Stomach (tissue), 4 donors: ENCODE data around the gene NTHL1.

Source experiments
- EP300 ChIP-seq: sonication (generic); formaldehyde crosslinking; IDR thresholded peaks from one replicate; pipeline ENCODE4 v1.6.1; 2017; ENCODE audit warnings: antibody characterized with exemption
- POLR2A ChIP-seq, 4 donors: fragments of 450-650 bp; IDR thresholded peaks; one replicate each; pipeline ENCODE4 v1.6.1; 2016; ENCODE audit warnings: antibody characterized with exemption in 4 of 4, control low read depth in 2 of 4, mild to moderate bottlenecking in 1 of 4, moderate library complexity in 1 of 4
- POLR2AphosphoS5 ChIP-seq, 3 donors: sonication (generic); formaldehyde crosslinking; IDR thresholded peaks; one replicate each; pipeline ENCODE4 v1.6.1; 2016; ENCODE audit warnings: antibody characterized with exemption in 3 of 3
- TF ChIP-seq, protein P1 (sequence below), 7 experiments: fragments of 450-650 bp in 4 of 7; fragments of 200-600 bp in 3 of 7; sonication (generic) in 3 of 7; IDR thresholded peaks; one replicate each; pipeline ENCODE4 v1.5.1; 2016 to 2019; ENCODE audit warnings: antibody characterized with exemption in 7 of 7, control low read depth in 2 of 7, mild to moderate bottlenecking in 1 of 7

DNA sequence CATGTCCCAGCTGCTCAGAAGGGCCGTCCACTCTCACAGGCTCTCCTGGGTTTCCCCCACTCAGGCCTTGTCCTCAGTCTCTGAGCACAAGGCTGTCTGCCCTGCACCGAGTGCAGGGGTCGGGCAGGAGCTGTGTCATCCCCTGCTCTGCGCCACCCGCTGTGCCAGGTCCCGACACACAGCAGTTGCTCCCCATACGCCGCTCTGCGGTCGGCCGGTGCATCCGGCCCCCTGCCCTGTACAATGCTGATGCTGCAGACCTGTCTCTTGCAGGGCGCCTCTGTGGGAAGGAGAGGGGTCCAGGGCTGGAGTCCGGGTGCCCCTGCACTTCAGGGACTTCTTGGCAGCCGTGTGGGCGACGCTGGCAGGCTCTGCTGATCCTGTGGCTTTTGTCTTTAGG lies 6.3 kb upstream of the NTHL1 start:
- TF ChIP-seq POLR2A (IDR thresholded peaks at IDR 0.05) (no peak), POLR2AphosphoS5 (IDR thresholded peaks at IDR 0.05) (no peak), EP300 (no peak)
- TF ChIP-seq, protein P1, sequence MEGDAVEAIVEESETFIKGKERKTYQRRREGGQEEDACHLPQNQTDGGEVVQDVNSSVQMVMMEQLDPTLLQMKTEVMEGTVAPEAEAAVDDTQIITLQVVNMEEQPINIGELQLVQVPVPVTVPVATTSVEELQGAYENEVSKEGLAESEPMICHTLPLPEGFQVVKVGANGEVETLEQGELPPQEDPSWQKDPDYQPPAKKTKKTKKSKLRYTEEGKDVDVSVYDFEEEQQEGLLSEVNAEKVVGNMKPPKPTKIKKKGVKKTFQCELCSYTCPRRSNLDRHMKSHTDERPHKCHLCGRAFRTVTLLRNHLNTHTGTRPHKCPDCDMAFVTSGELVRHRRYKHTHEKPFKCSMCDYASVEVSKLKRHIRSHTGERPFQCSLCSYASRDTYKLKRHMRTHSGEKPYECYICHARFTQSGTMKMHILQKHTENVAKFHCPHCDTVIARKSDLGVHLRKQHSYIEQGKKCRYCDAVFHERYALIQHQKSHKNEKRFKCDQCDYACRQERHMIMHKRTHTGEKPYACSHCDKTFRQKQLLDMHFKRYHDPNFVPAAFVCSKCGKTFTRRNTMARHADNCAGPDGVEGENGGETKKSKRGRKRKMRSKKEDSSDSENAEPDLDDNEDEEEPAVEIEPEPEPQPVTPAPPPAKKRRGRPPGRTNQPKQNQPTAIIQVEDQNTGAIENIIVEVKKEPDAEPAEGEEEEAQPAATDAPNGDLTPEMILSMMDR (IDR thresholded peaks at IDR 0.05), result no peak
